A549 (cell line): ENCODE data around the gene GJB2. TPM values are rescaled to one million over a fixed set of nuclear protein-coding genes. Genes with fewer than 3 reads are reported as not detected.

Experiments used
- ATAC-seq, 2 experiments: fragments of 200-7000 bp in 1 of 2; fragments of >200 bp in 1 of 2; cut with Nextera tagmentation in 1 of 2; cut with Tn5 transposase in 1 of 2; 3 replicates each; pipeline versions ENCODE4 v1.8.0 to v1.9.1; 2018 to 2020; ENCODE audit warnings: mild to moderate bottlenecking in 1 of 2, moderate library complexity in 1 of 2
- CTCF ChIA-PET: fragments of 300-600 bp; sonication (Branson Sonifier 250); formaldehyde crosslinking; extraction: SDS; loops from one replicate; lab custom pipeline; 2021; ENCODE audit warnings: antibody characterized with exemption, inconsistent platforms; lab: Yijun Ruan, JAX
- POLR2A ChIA-PET: fragments of 350-600 bp; formaldehyde crosslinking; extraction: SDS; loops from one replicate; lab custom pipeline; 2021; ENCODE audit warnings: antibody characterized with exemption, inconsistent platforms; lab: Yijun Ruan, JAX
- DNase-seq, 2 experiments: peaks; one replicate each; pipeline versions ENCODE4 v3.0.0 to v3.0.0-alpha.2; 2011 to 2016; ENCODE audit warnings: low read depth in 1 of 2, low spot score in 1 of 2
- FAIRE-seq: peaks from 2 replicates; lab custom pipeline; 2011; peaks lifted over from hg19 to GRCh38; lab: Jason Lieb, UNC
- H3K27ac ChIP-seq, 2 experiments: fragments of >200 bp; sonication (Bioruptor Twin); formaldehyde crosslinking; 3 replicates each; pipeline ENCODE4 v1.5.1; 2016 to 2017
- H3K4me1 ChIP-seq: fragments of >200 bp; sonication (Bioruptor Twin); formaldehyde crosslinking; 3 replicates; pipeline ENCODE4 v1.6.1; 2016
- H3K4me2 ChIP-seq: fragments of >200 bp; sonication (Bioruptor Twin); formaldehyde crosslinking; 3 replicates; pipeline ENCODE4 v1.6.1; 2016
- H3K4me3 ChIP-seq: fragments of >200 bp; sonication (Bioruptor Twin); formaldehyde crosslinking; 3 replicates; pipeline ENCODE4 v1.5.1; 2016
- H3K9me3 ChIP-seq: fragments of >200 bp; sonication (Bioruptor Twin); formaldehyde crosslinking; 3 replicates; pipeline ENCODE4 v1.6.1; 2016
- ATOH8 ChIP-seq: fragments of 250-450 bp; sonication (Bioruptor Pico); IDR thresholded peaks from 2 replicates; pipeline ENCODE4 v1.5.0; 2020; ENCODE audit warnings: low read depth, mild to moderate bottlenecking, moderate library complexity
- CBX8 ChIP-seq: fragments of 200-600 bp; sonication (generic); IDR thresholded peaks from 2 replicates; pipeline ENCODE4 v1.6.1; 2016
- E2F6 ChIP-seq: IDR thresholded peaks from 2 replicates; pipeline ENCODE4 v1.6.1; 2012; ENCODE audit warnings: low read depth, borderline replicate concordance
- EHF ChIP-seq: fragments of 250-450 bp; sonication (Bioruptor Pico); IDR thresholded peaks from 2 replicates; pipeline ENCODE4 v1.5.0; 2020; ENCODE audit warnings: mild to moderate bottlenecking
- EHMT2 ChIP-seq: fragments of 200-600 bp; sonication (generic); IDR thresholded peaks from 2 replicates; pipeline ENCODE4 v1.6.1; 2016; ENCODE audit warnings: antibody characterized with exemption, low read depth, mild to moderate bottlenecking, moderate library complexity
- ESRRA ChIP-seq: fragments of 150-350 bp; IDR thresholded peaks from 2 replicates; pipeline ENCODE4 v1.6.1; 2014; ENCODE audit warnings: mild to moderate bottlenecking, low read length, borderline replicate concordance
- FOSL2 ChIP-seq, 2 experiments: fragments of 450-650 bp in 1 of 2; fragments of >200 bp in 1 of 2; sonication (Bioruptor Twin) in 1 of 2; formaldehyde crosslinking; IDR thresholded peaks; 2 replicates each; pipeline versions ENCODE4 v1.5.0 to v1.6.1; 2016 to 2020; ENCODE audit warnings: mild to moderate bottlenecking in 1 of 2, moderate library complexity in 1 of 2
- GATA3 ChIP-seq: IDR thresholded peaks from 2 replicates; pipeline ENCODE4 v1.6.1; 2012; ENCODE audit warnings: borderline replicate concordance
- HES2 ChIP-seq: fragments of >200 bp; sonication (Bioruptor Twin); formaldehyde crosslinking; IDR thresholded peaks from 2 replicates; pipeline ENCODE4 v1.6.1; 2016
- HOXA7 ChIP-seq: fragments of 250-450 bp; sonication (Bioruptor Pico); IDR thresholded peaks from 2 replicates; pipeline ENCODE4 v1.5.0; 2020; ENCODE audit warnings: mild to moderate bottlenecking, moderate library complexity
- HOXB5 ChIP-seq: fragments of 250-450 bp; sonication (Bioruptor Pico); IDR thresholded peaks from 2 replicates; pipeline ENCODE4 v1.5.0; 2020; ENCODE audit warnings: mild to moderate bottlenecking, moderate library complexity
- KDM1A ChIP-seq: fragments of 200-600 bp; sonication (generic); IDR thresholded peaks from 2 replicates; pipeline ENCODE4 v1.6.1; 2016; ENCODE audit warnings: low read depth, mild to moderate bottlenecking
- MAX ChIP-seq: IDR thresholded peaks from 2 replicates; pipeline ENCODE4 v1.6.1; 2012
- MAZ ChIP-seq: fragments of 150-350 bp; IDR thresholded peaks from 2 replicates; pipeline ENCODE4 v1.6.1; 2014; ENCODE audit warnings: antibody characterized with exemption, low read depth, low read length, borderline replicate concordance
- MYC ChIP-seq: IDR thresholded peaks from 2 replicates; pipeline ENCODE4 v1.6.1; 2012; ENCODE audit warnings: mild to moderate bottlenecking, inconsistent platforms, low read length, improper control_type of control experiment, borderline replicate concordance
- NPAS2 ChIP-seq: fragments of 250-450 bp; sonication (Bioruptor Pico); IDR thresholded peaks from 2 replicates; pipeline ENCODE4 v1.8.0; 2022; ENCODE audit warnings: mild to moderate bottlenecking, moderate library complexity, borderline replicate concordance
- NR3C1 ChIP-seq: fragments of >200 bp; sonication (Bioruptor Twin); formaldehyde crosslinking; IDR thresholded peaks from 3 replicates; pipeline ENCODE4 v1.6.1; 2017
- PHF8 ChIP-seq: fragments of 200-600 bp; sonication (generic); IDR thresholded peaks from 2 replicates; pipeline ENCODE4 v1.6.1; 2016; ENCODE audit warnings: low read depth, mild to moderate bottlenecking, antibody characterized with exemption, moderate library complexity, borderline replicate concordance
- RARB ChIP-seq: fragments of 250-450 bp; sonication (Bioruptor Pico); IDR thresholded peaks from 2 replicates; pipeline ENCODE4 v1.8.0; 2021; ENCODE audit warnings: mild to moderate bottlenecking, moderate library complexity
- RNF2 ChIP-seq: fragments of 200-600 bp; sonication (generic); IDR thresholded peaks from 2 replicates; pipeline ENCODE4 v1.6.1; 2016; ENCODE audit warnings: low read depth, mild to moderate bottlenecking, antibody characterized with exemption, moderate library complexity, borderline replicate concordance
- TP53 ChIP-seq: fragments of 250-450 bp; sonication (Bioruptor Pico); IDR thresholded peaks from 2 replicates; pipeline ENCODE4 v1.5.0; 2021; ENCODE audit warnings: mild to moderate bottlenecking, moderate library complexity
- USF2 ChIP-seq: fragments of 450-650 bp; IDR thresholded peaks from 2 replicates; pipeline ENCODE4 v1.6.1; 2014; ENCODE audit warnings: antibody characterized with exemption
- ZFP36 ChIP-seq: fragments of 450-650 bp; IDR thresholded peaks from 2 replicates; pipeline ENCODE4 v1.6.1; 2014; ENCODE audit warnings: borderline replicate concordance; ENCODE audit not compliant: partially characterized antibody
- ZNF302 ChIP-seq: fragments of 250-450 bp; sonication (Bioruptor Pico); IDR thresholded peaks from 2 replicates; pipeline ENCODE4 v1.9.0; 2021; ENCODE audit warnings: inconsistent platforms, mild to moderate bottlenecking, moderate library complexity
- ZSCAN20 ChIP-seq: fragments of 250-450 bp; sonication (Bioruptor Pico); IDR thresholded peaks from 2 replicates; pipeline ENCODE4 v1.8.0; 2022; ENCODE audit warnings: mild to moderate bottlenecking, moderate library complexity
- WGBS: methylation state at CpG from one replicate; pipeline ENCODE4 v1.1.6; 2017; ENCODE audit errors: missing lambda C conversion rate; 5-methylcytosine and 5-hydroxymethylcytosine counted together
- polyA plus RNA-seq, 4 experiments: library from polyadenylated mRNA; depleted of rRNA in 3 of 4; stranded (reverse); fragments of >200 nt; fragmentation: RNase III in 1 of 4; extraction: RNeasy Plus Mini Kit Qiagen cat#74134 plus additional on column Dnase treatment in 1 of 4; gene quantifications; 2 replicates in 3 of 4; 3 replicates in 1 of 4; pipeline ENCODE4 v1.2.3, GENCODE V29; 2011 to 2017

GJB2 gene
- polyA plus RNA-seq, 2 of the 4 experiments (the other 2 are of a cell fraction), result 0.40 to 0.66 TPM

- no peak for TF ChIP-seq MAZ
- TF ChIP-seq EHMT2, result no peak
Measured at GRCh38 chr13:20190481-20191310, 2.0 kb downstream of the GJB2 start (continued).

- POLR2A ChIA-PET, result no interaction called here
- no peak overlapping the region for H3K4me2 ChIP-seq
Measured at GRCh38 chr13:20190076-20190475, 2.7 kb downstream of the GJB2 start.

GRCh38 chr13:20188667-20189553, 3.8 kb downstream of the GJB2 start:
- ChIA-PET POLR2A (no interaction called here), CTCF (no interaction called here)
- H3K4me2 ChIP-seq, result no peak overlapping the region
- DNase-seq (peak in 1 of 2 experiments; percentile 33), ATAC-seq (peak in 1 of 2 experiments; percentile 49; a peak in 2 of 6 replicates), FAIRE-seq (no peak)
- no peaks in the 10 kb centered on the region for H3K9me3 ChIP-seq
- H3K27ac ChIP-seq, result no peak overlapping the region
- H3K4me3 ChIP-seq, result no peak overlapping the region
- 80% methylated on average over 28 of the region's 28 CpGs for WGBS
- H3K4me1 ChIP-seq, result 0 out of 3 replicates have a peak, but pooled peaks cover 2% of the 10 kb centered on the region
- no peak for TF ChIP-seq FOSL2 (IDR thresholded peaks at IDR 0.05)
- no peak for TF ChIP-seq FOSL2 (CRISPR knock-in tag; IDR thresholded peaks at IDR 0.05)
- TF ChIP-seq E2F6, result no peak
- TF ChIP-seq EHF, result no peak

More at GRCh38 chr13:20190076-20190475, 2.7 kb downstream of the GJB2 start:
- H3K9me3 ChIP-seq, result no peaks in the 10 kb centered on the region
- H3K4me3 ChIP-seq, result no peak overlapping the region
- ATAC-seq (no peak), DNase-seq (no peak), FAIRE-seq (no peak)
- CTCF ChIA-PET, result no interaction called here
- WGBS, result 48% methylated on average over 5 of the region's 5 CpGs
- no peak for TF ChIP-seq NPAS2
- TF ChIP-seq ZNF302 (CRISPR knock-in tag), result no peak
- no peak for TF ChIP-seq E2F6
- TF ChIP-seq MYC, result no peak
- no peak for TF ChIP-seq ATOH8 (CRISPR knock-in tag)
- H3K27ac ChIP-seq, result no peak overlapping the region
- 0 out of 3 replicates have a peak, but pooled peaks cover 2% of the 10 kb centered on the region for H3K4me1 ChIP-seq

- DNase-seq (no peak), FAIRE-seq (no peak), ATAC-seq (no peak)
- Histone ChIP-seq H3K27ac (no peak overlapping the region), H3K4me1 (0 out of 3 replicates have a peak, but pooled peaks cover under 1% of the 10 kb centered on the region), H3K4me3 (no peak overlapping the region), H3K4me2 (no peak overlapping the region), H3K9me3 (no peaks in the 10 kb centered on the region)
- no peak for TF ChIP-seq USF2
- no peak for TF ChIP-seq GATA3
- no peak for TF ChIP-seq RNF2
- TF ChIP-seq ZFP36, result no peak
- no peak for TF ChIP-seq HOXB5 (CRISPR knock-in tag)
- no peak for TF ChIP-seq CBX8
- no peak for TF ChIP-seq MAX
- no peak for TF ChIP-seq NR3C1
- no peak for TF ChIP-seq ZSCAN20
- no peak for TF ChIP-seq E2F6
- TF ChIP-seq PHF8, result no peak
- TF ChIP-seq HES2, result no peak
- TF ChIP-seq ESRRA, result no peak
- no peak for TF ChIP-seq RARB (CRISPR knock-in tag)
- TF ChIP-seq TP53 (CRISPR knock-in tag), result no peak
- no peak for TF ChIP-seq HOXA7
- TF ChIP-seq KDM1A, result no peak
- POLR2A ChIA-PET, result no interaction called here
- CTCF ChIA-PET, result interaction anchor here (4.3 kb wide), 1 partner anchor 10 kb away, joined by 24 read pairs; no protein-coding TSS in a partner anchor
- 46% methylated on average over 6 of the region's 6 CpGs for WGBS
Measured at GRCh38 chr13:20186771-20187170, 6.0 kb downstream of the GJB2 start.
